Natural killer cell (primary cell): ENCODE results near the gene CPXM1. TPM values are rescaled to one million over a fixed set of nuclear protein-coding genes. Genes with fewer than 3 reads are reported as not detected.

Experiments
- ATAC-seq, 3 donors: fragments of 150-1000 bp in 2 of 3; fragments of 200-7000 bp in 1 of 3; cut with Tn5 transposase; 1 replicate in 1 of 3; 2 replicates in 2 of 3; pipeline ENCODE4 v1.10.0; 2021; ENCODE audit warnings: mild to moderate bottlenecking in 2 of 3, moderate library complexity in 2 of 3
- DNase-seq, 2 donors: peaks; one replicate each; pipeline versions ENCODE4 v3.0.0 to v3.0.0-alpha.2; 2013 to 2021; ENCODE audit warnings: mixed read lengths in 1 of 2
- H3K27ac ChIP-seq: one replicate; pipeline ENCODE4 v1.5.1; 2013; ENCODE audit warnings: mild to moderate bottlenecking, low read length
- H3K27me3 ChIP-seq: one replicate; pipeline ENCODE4 v1.6.1; 2013; ENCODE audit warnings: low read length; ENCODE audit not compliant: control insufficient read depth, insufficient read depth
- H3K36me3 ChIP-seq: one replicate; pipeline ENCODE4 v1.6.1; 2013; ENCODE audit warnings: low read length; ENCODE audit not compliant: control insufficient read depth, insufficient read depth
- H3K4me1 ChIP-seq: one replicate; pipeline ENCODE4 v1.6.1; 2013; ENCODE audit warnings: low read length; ENCODE audit not compliant: control insufficient read depth, insufficient read depth
- H3K4me3 ChIP-seq: one replicate; pipeline ENCODE4 v1.5.1; 2013; ENCODE audit warnings: low read length
- H3K9me3 ChIP-seq: one replicate; pipeline ENCODE4 v1.6.1; 2013; ENCODE audit warnings: low read length; ENCODE audit not compliant: control insufficient read depth, insufficient read depth
- H3K27ac Mint-ChIP-seq, 2 donors: one replicate each; pipeline ENCODE4 v1.8.0; 2022; ENCODE audit warnings: mild to moderate bottlenecking in 2 of 2, mixed read lengths in 2 of 2, moderate library complexity in 1 of 2
- H3K27me3 Mint-ChIP-seq, 2 donors: one replicate each; pipeline ENCODE4 v1.8.0; 2022; ENCODE audit warnings: low read depth in 2 of 2, mixed read lengths in 2 of 2
- H3K36me3 Mint-ChIP-seq: one replicate; pipeline ENCODE4 v1.8.0; 2022; ENCODE audit warnings: mixed read lengths
- H3K4me1 Mint-ChIP-seq, 2 donors: one replicate each; pipeline ENCODE4 v1.8.0; 2022; ENCODE audit warnings: mixed read lengths in 2 of 2
- H3K4me3 Mint-ChIP-seq: one replicate; pipeline ENCODE4 v1.8.0; 2022; ENCODE audit warnings: mild to moderate bottlenecking, moderate library complexity, mixed read lengths
- H3K9me3 Mint-ChIP-seq, 2 donors: one replicate each; pipeline ENCODE4 v1.8.0; 2022; ENCODE audit warnings: mixed read lengths in 2 of 2
- CTCF ChIP-seq: fragments of 200-600 bp; IDR thresholded peaks from one replicate; pipeline ENCODE4 v1.8.0; 2022; ENCODE audit warnings: antibody characterized with exemption
- WGBS: methylation state at CpG from one replicate; pipeline ENCODE4 v1.1.7; 2013; ENCODE audit warnings: missing lambda C conversion rate; ENCODE audit not compliant: insufficient coverage; 5-methylcytosine and 5-hydroxymethylcytosine counted together
- intact Hi-C: fragments of 100-400 bp; cut with micrococcal nuclease; formaldehyde crosslinking; loops from one replicate; pipeline ENCODE4 v1.14.2; 2022
- total RNA-seq, 4 donors: library from RNA; stranded (reverse); fragments of 120-200 nt in 1 of 4; gene quantifications; one replicate each; pipeline versions ENCODE4 v1.2.3 to v1.2.4, GENCODE V29; 2013 to 2022

CPXM1 gene
- total RNA-seq, 3 donors from 2014 or later (not counting 1 experiment from before 2014, with no cell fraction given), result 0.49 to 2.3 (median 1.5) TPM

GRCh38 chr20:2783908-2784566 lies 16.4 kb downstream of the CPXM1 start:
- Mint-ChIP-seq H3K4me3 (no peak overlapping the region), H3K36me3 (no peaks in the 10 kb centered on the region), H3K4me1 (no peaks in the 10 kb centered on the region), H3K27me3 (peaks cover 13 to 41% of the 10 kb centered on the region in 2 donors), H3K27ac (no peak overlapping the region), H3K9me3 (no peaks in the 10 kb centered on the region)
- 83% methylated on average over 5 of the region's 6 CpGs for WGBS
- Histone ChIP-seq H3K9me3 (no peaks in the 10 kb centered on the region), H3K4me3 (no peak overlapping the region), H3K36me3 (no peaks in the 10 kb centered on the region), H3K27me3 (no peaks in the 10 kb centered on the region), H3K27ac (no peak overlapping the region), H3K4me1 (no peaks in the 10 kb centered on the region)
- intact Hi-C loops, result no loop called here
- TF ChIP-seq CTCF, result no peak
- DNase-seq, result no peak
- ATAC-seq, result no peak

- no peak for ATAC-seq
- no peak overlapping the region for H3K4me3 Mint-ChIP-seq
- peaks cover 7 to 29% of the 10 kb centered on the region in 2 donors for H3K27me3 Mint-ChIP-seq
- no peaks in the 10 kb centered on the region for H3K36me3 Mint-ChIP-seq
- Histone ChIP-seq H3K27ac (no peak overlapping the region), H3K9me3 (no peaks in the 10 kb centered on the region), H3K4me3 (no peak overlapping the region), H3K27me3 (no peaks in the 10 kb centered on the region), H3K36me3 (no peaks in the 10 kb centered on the region), H3K4me1 (no peaks in the 10 kb centered on the region)
- intact Hi-C loops, result no loop called here
- H3K9me3 Mint-ChIP-seq, result no peaks in the 10 kb centered on the region
- no peak overlapping the region for H3K27ac Mint-ChIP-seq
- no peak for DNase-seq
- 48% methylated on average over 2 of the region's 3 CpGs for WGBS
- H3K4me1 Mint-ChIP-seq, result no peaks in the 10 kb centered on the region
- TF ChIP-seq CTCF, result no peak
Observed at GRCh38 chr20:2780948-2781347, 19.5 kb downstream of the CPXM1 start.

- H3K27ac Mint-ChIP-seq, result no peak overlapping the region
- H3K4me3 Mint-ChIP-seq, result no peak overlapping the region
- no peaks in the 10 kb centered on the region for H3K4me1 Mint-ChIP-seq
- intact Hi-C loops, result no loop called here
- H3K27me3 Mint-ChIP-seq, result peaks cover 7 to 16% of the 10 kb centered on the region in 2 donors
- no peak for TF ChIP-seq CTCF
- H3K27me3 ChIP-seq, result no peaks in the 10 kb centered on the region
- no peaks in the 10 kb centered on the region for H3K36me3 Mint-ChIP-seq
- no peaks in the 10 kb centered on the region for H3K9me3 ChIP-seq
- H3K9me3 Mint-ChIP-seq, result no peaks in the 10 kb centered on the region
- no peak overlapping the region for H3K27ac ChIP-seq
- no peaks in the 10 kb centered on the region for H3K4me1 ChIP-seq
- DNase-seq (no peak), ATAC-seq (no peak)
- H3K4me3 ChIP-seq, result no peak overlapping the region
- 81% methylated on average over 7 of the region's 10 CpGs for WGBS
- no peaks in the 10 kb centered on the region for H3K36me3 ChIP-seq
Observed at GRCh38 chr20:2778602-2779321, 21.7 kb downstream of the CPXM1 start.
